ENCODE results near the gene CAMK1D. TPM values are rescaled to one million over a fixed set of nuclear protein-coding genes. Genes with fewer than 3 reads are reported as not detected.

Gene CAMK1D
- total and polyA plus RNA-seq, 2 experiments from 2014 or later, result 4.6 to 7.2 TPM

DNA sequence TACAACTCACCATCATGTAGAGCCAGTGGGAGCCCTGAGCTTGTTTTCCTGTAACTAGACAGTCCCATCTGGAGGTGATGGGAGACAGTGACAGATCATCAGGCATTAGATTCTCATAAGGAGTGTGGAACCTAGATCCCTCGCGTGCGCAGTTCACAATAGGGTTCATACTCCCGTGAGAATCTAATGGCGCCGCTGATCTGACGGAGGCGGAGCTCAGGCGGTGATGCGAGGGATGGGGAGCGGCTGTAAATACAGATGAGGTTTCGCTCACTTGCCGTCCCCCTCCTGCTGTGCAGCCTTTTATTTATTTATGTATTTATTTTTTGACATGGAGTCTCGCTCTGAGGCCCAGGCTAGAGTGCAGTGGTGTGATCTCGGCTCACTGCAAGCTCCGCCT is 139.3 kb downstream of the CAMK1D start (continued):
- TF ChIP-seq, protein P1, sequence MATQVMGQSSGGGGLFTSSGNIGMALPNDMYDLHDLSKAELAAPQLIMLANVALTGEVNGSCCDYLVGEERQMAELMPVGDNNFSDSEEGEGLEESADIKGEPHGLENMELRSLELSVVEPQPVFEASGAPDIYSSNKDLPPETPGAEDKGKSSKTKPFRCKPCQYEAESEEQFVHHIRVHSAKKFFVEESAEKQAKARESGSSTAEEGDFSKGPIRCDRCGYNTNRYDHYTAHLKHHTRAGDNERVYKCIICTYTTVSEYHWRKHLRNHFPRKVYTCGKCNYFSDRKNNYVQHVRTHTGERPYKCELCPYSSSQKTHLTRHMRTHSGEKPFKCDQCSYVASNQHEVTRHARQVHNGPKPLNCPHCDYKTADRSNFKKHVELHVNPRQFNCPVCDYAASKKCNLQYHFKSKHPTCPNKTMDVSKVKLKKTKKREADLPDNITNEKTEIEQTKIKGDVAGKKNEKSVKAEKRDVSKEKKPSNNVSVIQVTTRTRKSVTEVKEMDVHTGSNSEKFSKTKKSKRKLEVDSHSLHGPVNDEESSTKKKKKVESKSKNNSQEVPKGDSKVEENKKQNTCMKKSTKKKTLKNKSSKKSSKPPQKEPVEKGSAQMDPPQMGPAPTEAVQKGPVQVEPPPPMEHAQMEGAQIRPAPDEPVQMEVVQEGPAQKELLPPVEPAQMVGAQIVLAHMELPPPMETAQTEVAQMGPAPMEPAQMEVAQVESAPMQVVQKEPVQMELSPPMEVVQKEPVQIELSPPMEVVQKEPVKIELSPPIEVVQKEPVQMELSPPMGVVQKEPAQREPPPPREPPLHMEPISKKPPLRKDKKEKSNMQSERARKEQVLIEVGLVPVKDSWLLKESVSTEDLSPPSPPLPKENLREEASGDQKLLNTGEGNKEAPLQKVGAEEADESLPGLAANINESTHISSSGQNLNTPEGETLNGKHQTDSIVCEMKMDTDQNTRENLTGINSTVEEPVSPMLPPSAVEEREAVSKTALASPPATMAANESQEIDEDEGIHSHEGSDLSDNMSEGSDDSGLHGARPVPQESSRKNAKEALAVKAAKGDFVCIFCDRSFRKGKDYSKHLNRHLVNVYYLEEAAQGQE (IDR thresholded peaks at IDR 0.05; ENCODE audit: unreplicated experiment), result no peak
- TF ChIP-seq, protein P2, sequence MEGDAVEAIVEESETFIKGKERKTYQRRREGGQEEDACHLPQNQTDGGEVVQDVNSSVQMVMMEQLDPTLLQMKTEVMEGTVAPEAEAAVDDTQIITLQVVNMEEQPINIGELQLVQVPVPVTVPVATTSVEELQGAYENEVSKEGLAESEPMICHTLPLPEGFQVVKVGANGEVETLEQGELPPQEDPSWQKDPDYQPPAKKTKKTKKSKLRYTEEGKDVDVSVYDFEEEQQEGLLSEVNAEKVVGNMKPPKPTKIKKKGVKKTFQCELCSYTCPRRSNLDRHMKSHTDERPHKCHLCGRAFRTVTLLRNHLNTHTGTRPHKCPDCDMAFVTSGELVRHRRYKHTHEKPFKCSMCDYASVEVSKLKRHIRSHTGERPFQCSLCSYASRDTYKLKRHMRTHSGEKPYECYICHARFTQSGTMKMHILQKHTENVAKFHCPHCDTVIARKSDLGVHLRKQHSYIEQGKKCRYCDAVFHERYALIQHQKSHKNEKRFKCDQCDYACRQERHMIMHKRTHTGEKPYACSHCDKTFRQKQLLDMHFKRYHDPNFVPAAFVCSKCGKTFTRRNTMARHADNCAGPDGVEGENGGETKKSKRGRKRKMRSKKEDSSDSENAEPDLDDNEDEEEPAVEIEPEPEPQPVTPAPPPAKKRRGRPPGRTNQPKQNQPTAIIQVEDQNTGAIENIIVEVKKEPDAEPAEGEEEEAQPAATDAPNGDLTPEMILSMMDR (conservative IDR thresholded peaks at IDR 0.05; ENCODE audit: low read depth in 2 of 2), result no peak
- TF ChIP-seq EZH2phosphoT487 (IDR thresholded peaks at IDR 0.05; ENCODE audit: unreplicated experiment), result no peak
- TF ChIP-seq, protein P3, sequence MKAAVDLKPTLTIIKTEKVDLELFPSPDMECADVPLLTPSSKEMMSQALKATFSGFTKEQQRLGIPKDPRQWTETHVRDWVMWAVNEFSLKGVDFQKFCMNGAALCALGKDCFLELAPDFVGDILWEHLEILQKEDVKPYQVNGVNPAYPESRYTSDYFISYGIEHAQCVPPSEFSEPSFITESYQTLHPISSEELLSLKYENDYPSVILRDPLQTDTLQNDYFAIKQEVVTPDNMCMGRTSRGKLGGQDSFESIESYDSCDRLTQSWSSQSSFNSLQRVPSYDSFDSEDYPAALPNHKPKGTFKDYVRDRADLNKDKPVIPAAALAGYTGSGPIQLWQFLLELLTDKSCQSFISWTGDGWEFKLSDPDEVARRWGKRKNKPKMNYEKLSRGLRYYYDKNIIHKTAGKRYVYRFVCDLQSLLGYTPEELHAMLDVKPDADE (IDR thresholded peaks at IDR 0.05), result no peak
- TF ChIP-seq EZH2 (IDR thresholded peaks at IDR 0.05; ENCODE audit: low read depth, unreplicated experiment), result no peak
- no peak for TF ChIP-seq NANOG (IDR thresholded peaks at IDR 0.05; ENCODE audit: borderline replicate concordance)

DNA sequence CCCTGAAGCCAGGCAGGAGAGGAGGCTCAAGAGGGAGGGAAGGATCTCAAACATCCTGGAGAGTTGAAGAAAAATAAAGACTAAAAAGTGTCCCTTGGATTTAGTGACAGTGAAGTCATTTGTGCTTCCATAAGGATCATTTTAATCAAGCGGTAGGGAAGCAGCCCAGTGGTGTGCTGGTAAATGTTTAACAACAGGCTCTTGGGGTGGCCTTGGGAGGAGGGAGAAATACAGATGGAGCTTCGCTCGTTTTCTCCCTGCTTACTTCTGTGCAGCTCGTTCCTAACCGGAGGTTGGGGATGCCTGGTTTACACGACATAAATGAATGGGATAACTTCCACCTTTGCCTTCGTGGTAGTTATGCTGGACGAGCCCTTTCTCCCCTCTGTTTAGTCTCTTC is 140.0 kb downstream of the CAMK1D start:
- no peak overlapping the region for H3K4me2 ChIP-seq
- Mint-ChIP-seq H3K27ac (peak overlapping the region; percentile 18; the same call in 1 of the 2 replicates), H3K9me3 (no peaks in the 10 kb centered on the region; the same call in 2 of the 3 replicates), H3K4me1 (peaks cover 22% of the 10 kb centered on the region), H3K27me3 (ENCODE audit: insufficient read depth, low read depth, poor library complexity) (peaks cover 4% of the 10 kb centered on the region), H3K4me3 (no peak overlapping the region), H3K36me3 (ENCODE audit: low read depth) (peaks cover 3% of the 10 kb centered on the region; the same call in 2 of the 3 replicates)
- peaks cover under 1% of the 10 kb centered on the region for H3K4me1 ChIP-seq (ENCODE audit: insufficient read depth)
- H3K36me3 ChIP-seq (ENCODE audit: insufficient read depth), result no peaks in the 10 kb centered on the region
- no peaks in the 10 kb centered on the region for H3F3A ChIP-seq (replicated peaks; ENCODE audit: low read depth)
- H3K27me3 ChIP-seq (ENCODE audit: insufficient read depth), result no peaks in the 10 kb centered on the region
- no peaks in the 10 kb centered on the region for H4K20me1 ChIP-seq (replicated peaks; ENCODE audit: insufficient read depth)
- DNase-seq (ENCODE audit: low spot score) (no peak), ATAC-seq (peak; percentile 11; the same call in 1 of the 3 replicates)
- no peak overlapping the region for H3K4me3 ChIP-seq
- H3K27ac ChIP-seq (ENCODE audit: low read depth), result no peak overlapping the region
- no peaks in the 10 kb centered on the region for H3K9me2 ChIP-seq (ENCODE audit: insufficient read depth)
- H3K79me2 ChIP-seq (replicated peaks; ENCODE audit: insufficient read depth), result no peaks in the 10 kb centered on the region
- no peak overlapping the region for H2AFZ ChIP-seq
- TF ChIP-seq EZH2 (IDR thresholded peaks at IDR 0.05; ENCODE audit: low read depth, unreplicated experiment) (no peak), POLR2AphosphoS5 (IDR thresholded peaks at IDR 0.05; ENCODE audit: low read depth) (no peak), CREB1 (CRISPR knock-in tag; IDR thresholded peaks at IDR 0.05; ENCODE audit: low read depth) (no peak)
- TF ChIP-seq, protein P2 (conservative IDR thresholded peaks at IDR 0.05; ENCODE audit: low read depth in 2 of 2), result no peak
- TF ChIP-seq, protein P1 (IDR thresholded peaks at IDR 0.05; ENCODE audit: unreplicated experiment), result no peak
- TF ChIP-seq, protein P3 (IDR thresholded peaks at IDR 0.05), result no peak
